ENCODE measurements around the gene MRPS35.

The MRPS35 gene

DNA sequence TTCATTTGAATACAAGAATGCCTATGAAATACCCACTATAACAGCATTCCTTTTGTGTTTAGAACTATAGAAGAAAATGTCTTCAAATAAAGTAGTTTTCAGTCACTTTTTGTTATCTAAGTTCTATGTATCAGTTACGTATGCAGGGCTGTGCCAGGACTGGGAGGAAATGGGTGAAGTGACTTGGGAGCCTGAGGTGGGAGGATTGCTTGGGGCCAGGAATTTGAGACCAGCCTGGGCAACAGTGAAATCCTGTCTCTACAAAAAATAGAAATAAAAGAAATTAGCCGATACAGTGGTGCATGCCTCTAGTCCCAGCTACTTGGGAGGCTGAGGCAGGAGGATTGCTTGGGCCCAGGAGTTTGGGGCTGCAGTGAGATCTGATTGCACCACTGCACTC lies 92.3 kb downstream of the MRPS35 start:
- no peak for DNase-seq (ENCODE audit: low read depth in 2 of 3, low spot score in 2 of 3)

- no peak for DNase-seq (ENCODE audit: low read depth in 2 of 3, low spot score in 2 of 3)
Measured at GRCh38 chr12:27805238-27805637, 94.6 kb downstream of the MRPS35 start.

Measured in activated CD8-positive, alpha-beta memory T cell treated with anti-CD3 and anti-CD28 coated beads for 48 hours (primary cell).